Thyroid gland (tissue), 4 donors: ENCODE measurements around the gene PUM2.

ENCODE experiments used
- CTCF ChIP-seq, 6 experiments: fragments of 200-600 bp in 3 of 6; fragments of 450-650 bp in 3 of 6; sonication (generic) in 3 of 6; IDR thresholded peaks; one replicate each; pipeline ENCODE4 v1.5.1; 2016 to 2019; ENCODE audit warnings: antibody characterized with exemption in 6 of 6, mild to moderate bottlenecking in 2 of 6, inconsistent platforms in 1 of 6, moderate library complexity in 1 of 6
- POLR2A ChIP-seq, 2 donors: fragments of 450-650 bp; IDR thresholded peaks; one replicate each; pipeline ENCODE4 v1.6.1; 2017; ENCODE audit warnings: antibody characterized with exemption in 2 of 2, mild to moderate bottlenecking in 2 of 2, moderate library complexity in 1 of 2

- TF ChIP-seq CTCF (IDR thresholded peaks at IDR 0.05) = no peak
- no peak for TF ChIP-seq POLR2A (IDR thresholded peaks at IDR 0.05)
Measured at GRCh38 chr2:20222014-20222768, 128.5 kb downstream of the PUM2 start.
